ENCODE results near the gene CCDC88C.

DNA sequence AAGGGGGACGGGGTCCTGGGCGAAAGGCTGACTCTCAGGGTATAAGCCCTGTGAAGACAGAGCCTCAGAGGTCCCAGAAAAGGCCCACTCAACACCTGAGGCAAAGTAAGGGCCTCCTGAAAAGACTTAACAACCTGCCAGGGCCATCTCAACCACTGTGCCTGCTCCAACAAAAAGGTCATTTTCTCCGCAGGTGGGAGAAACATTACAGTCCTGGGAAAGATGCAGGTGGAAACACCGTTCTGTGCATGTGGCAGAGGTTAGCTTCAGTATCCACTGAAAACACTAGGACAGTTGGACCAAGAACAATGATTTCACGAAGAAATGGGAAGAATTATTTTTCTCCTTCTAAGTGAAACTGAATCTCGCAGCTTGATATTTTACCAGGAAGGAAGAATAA lies 50.9 kb downstream of the CCDC88C start:
- TF ChIP-seq, protein P1, sequence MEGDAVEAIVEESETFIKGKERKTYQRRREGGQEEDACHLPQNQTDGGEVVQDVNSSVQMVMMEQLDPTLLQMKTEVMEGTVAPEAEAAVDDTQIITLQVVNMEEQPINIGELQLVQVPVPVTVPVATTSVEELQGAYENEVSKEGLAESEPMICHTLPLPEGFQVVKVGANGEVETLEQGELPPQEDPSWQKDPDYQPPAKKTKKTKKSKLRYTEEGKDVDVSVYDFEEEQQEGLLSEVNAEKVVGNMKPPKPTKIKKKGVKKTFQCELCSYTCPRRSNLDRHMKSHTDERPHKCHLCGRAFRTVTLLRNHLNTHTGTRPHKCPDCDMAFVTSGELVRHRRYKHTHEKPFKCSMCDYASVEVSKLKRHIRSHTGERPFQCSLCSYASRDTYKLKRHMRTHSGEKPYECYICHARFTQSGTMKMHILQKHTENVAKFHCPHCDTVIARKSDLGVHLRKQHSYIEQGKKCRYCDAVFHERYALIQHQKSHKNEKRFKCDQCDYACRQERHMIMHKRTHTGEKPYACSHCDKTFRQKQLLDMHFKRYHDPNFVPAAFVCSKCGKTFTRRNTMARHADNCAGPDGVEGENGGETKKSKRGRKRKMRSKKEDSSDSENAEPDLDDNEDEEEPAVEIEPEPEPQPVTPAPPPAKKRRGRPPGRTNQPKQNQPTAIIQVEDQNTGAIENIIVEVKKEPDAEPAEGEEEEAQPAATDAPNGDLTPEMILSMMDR (IDR thresholded peaks at IDR 0.05; ENCODE audit: low read length): no peak
- no peak for TF ChIP-seq EZH2 (IDR thresholded peaks at IDR 0.05; ENCODE audit: borderline replicate concordance, low read length)
